IPS-20b (cell line): Measurements from ENCODE around the gene WNT1.

Experiments
- H3K27ac ChIP-seq: one replicate; pipeline ENCODE4 v1.5.1; 2013; ENCODE audit warnings: low read length
- H3K27me3 ChIP-seq: 2 replicates; pipeline ENCODE4 v1.6.1; 2013; ENCODE audit warnings: mild to moderate bottlenecking, low read length, inconsistent platforms; ENCODE audit not compliant: insufficient read depth
- H3K36me3 ChIP-seq: 2 replicates; pipeline ENCODE4 v1.6.1; 2013; ENCODE audit warnings: low read depth, mild to moderate bottlenecking, inconsistent platforms, low read length, moderate library complexity; ENCODE audit not compliant: insufficient read depth
- H3K4me1 ChIP-seq: 2 replicates; pipeline ENCODE4 v1.6.1; 2013; ENCODE audit warnings: mild to moderate bottlenecking, control low read depth, inconsistent platforms, low read length, moderate library complexity; ENCODE audit not compliant: insufficient read depth
- H3K4me3 ChIP-seq: 2 replicates; pipeline ENCODE4 v1.5.1; 2013; ENCODE audit warnings: mild to moderate bottlenecking, low read length, inconsistent platforms
- H3K9ac ChIP-seq: 2 replicates; pipeline ENCODE4 v1.6.1; 2013; ENCODE audit warnings: low read depth, mild to moderate bottlenecking, inconsistent platforms, low read length, moderate library complexity
- H3K9me3 ChIP-seq: 2 replicates; pipeline ENCODE4 v1.6.1; 2013; ENCODE audit warnings: mild to moderate bottlenecking, low read depth, low read length, inconsistent platforms; ENCODE audit not compliant: insufficient read depth

The WNT1 gene

GRCh38 chr12:48965298-48965838, 12.8 kb upstream of the WNT1 start:
- Histone ChIP-seq H3K9ac (peak overlapping the region; percentile 5; the same call in 1 of the 2 replicates), H3K4me3 (peak overlapping the region; percentile 23; the same call in 1 of the 2 replicates), H3K4me1 (peaks cover 37% of the 10 kb centered on the region), H3K36me3 (no peaks in the 10 kb centered on the region), H3K27me3 (peaks cover 49% of the 10 kb centered on the region), H3K9me3 (no peaks in the 10 kb centered on the region), H3K27ac (peak overlapping the region; percentile 3)

GRCh38 chr12:48966177-48966895, 11.8 kb upstream of the WNT1 start:
- no peak overlapping the region for H3K4me3 ChIP-seq
- H3K36me3 ChIP-seq = no peaks in the 10 kb centered on the region
- no peak overlapping the region for H3K27ac ChIP-seq
- peaks cover 58% of the 10 kb centered on the region for H3K27me3 ChIP-seq
- H3K4me1 ChIP-seq = peaks cover 43% of the 10 kb centered on the region
- H3K9me3 ChIP-seq = no peaks in the 10 kb centered on the region
- no peak overlapping the region for H3K9ac ChIP-seq

GRCh38 chr12:48967991-48968390, 10.1 kb upstream of the WNT1 start:
- no peaks in the 10 kb centered on the region for H3K36me3 ChIP-seq
- H3K9ac ChIP-seq = no peak overlapping the region
- no peak overlapping the region for H3K27ac ChIP-seq
- peaks cover 3% of the 10 kb centered on the region; the same call in 1 of the 2 replicates for H3K9me3 ChIP-seq
- peaks cover 75% of the 10 kb centered on the region for H3K27me3 ChIP-seq
- H3K4me1 ChIP-seq = peaks cover 43% of the 10 kb centered on the region
- H3K4me3 ChIP-seq = peak overlapping the region; percentile 65; the same call in 1 of the 2 replicates

GRCh38 chr12:48968467-48968866, 9.7 kb upstream of the WNT1 start:
- Histone ChIP-seq H3K9me3 (peaks cover 3% of the 10 kb centered on the region; the same call in 1 of the 2 replicates), H3K9ac (no peak overlapping the region), H3K27me3 (peaks cover 80% of the 10 kb centered on the region), H3K27ac (no peak overlapping the region), H3K36me3 (no peaks in the 10 kb centered on the region), H3K4me3 (peak overlapping the region; percentile 65; the same call in 1 of the 2 replicates), H3K4me1 (peaks cover 43% of the 10 kb centered on the region)

- Histone ChIP-seq H3K9me3 (peaks cover 3% of the 10 kb centered on the region; the same call in 1 of the 2 replicates), H3K27me3 (peaks cover 88% of the 10 kb centered on the region)
These were observed 8.9 kb upstream of the WNT1 start for GRCh38 chr12:48969160-48969771.

GRCh38 chr12:48969833-48970701, 8.1 kb upstream of the WNT1 start:
- Histone ChIP-seq H3K9ac (no peak overlapping the region), H3K9me3 (peaks cover 3% of the 10 kb centered on the region; the same call in 1 of the 2 replicates), H3K27me3 (peaks cover 96% of the 10 kb centered on the region), H3K36me3 (no peaks in the 10 kb centered on the region), H3K4me3 (peak overlapping the region; percentile 65), H3K4me1 (peaks cover 35% of the 10 kb centered on the region), H3K27ac (no peak overlapping the region)

More at GRCh38 chr12:48969160-48969771, 8.9 kb upstream of the WNT1 start:
- H3K36me3 ChIP-seq = no peaks in the 10 kb centered on the region
- peaks cover 43% of the 10 kb centered on the region for H3K4me1 ChIP-seq
- H3K9ac ChIP-seq = no peak overlapping the region
- no peak overlapping the region for H3K27ac ChIP-seq
- H3K4me3 ChIP-seq = peak overlapping the region; percentile 65; the same call in 1 of the 2 replicates

- peaks cover 3% of the 10 kb centered on the region; the same call in 1 of the 2 replicates for H3K9me3 ChIP-seq
- H3K4me3 ChIP-seq = peak overlapping the region; percentile 65
- no peak overlapping the region for H3K9ac ChIP-seq
These were observed 7.3 kb upstream of the WNT1 start for GRCh38 chr12:48970702-48971334.

GRCh38 chr12:48972213-48972951, 5.7 kb upstream of the WNT1 start:
- no peak overlapping the region for H3K9ac ChIP-seq

More at GRCh38 chr12:48970702-48971334, 7.3 kb upstream of the WNT1 start:
- Histone ChIP-seq H3K27me3 (peaks cover 99% of the 10 kb centered on the region), H3K4me1 (peaks cover 31% of the 10 kb centered on the region), H3K27ac (no peak overlapping the region), H3K36me3 (no peaks in the 10 kb centered on the region)

GRCh38 chr12:48972952-48973483, 5.1 kb upstream of the WNT1 start:
- no peak overlapping the region for H3K4me3 ChIP-seq
- H3K27ac ChIP-seq = no peak overlapping the region
- peaks cover 22% of the 10 kb centered on the region for H3K4me1 ChIP-seq
- H3K9me3 ChIP-seq = peaks cover 3% of the 10 kb centered on the region; the same call in 1 of the 2 replicates
- no peak overlapping the region for H3K9ac ChIP-seq
- H3K27me3 ChIP-seq = peaks cover 100% of the 10 kb centered on the region
- H3K36me3 ChIP-seq = no peaks in the 10 kb centered on the region

More at GRCh38 chr12:48972213-48972951, 5.7 kb upstream of the WNT1 start:
- H3K4me3 ChIP-seq = peak overlapping the region; percentile 65; the same call in 1 of the 2 replicates
- no peaks in the 10 kb centered on the region for H3K36me3 ChIP-seq
- H3K27me3 ChIP-seq = peaks cover 100% of the 10 kb centered on the region
- no peak overlapping the region for H3K27ac ChIP-seq
- H3K4me1 ChIP-seq = peaks cover 27% of the 10 kb centered on the region
- H3K9me3 ChIP-seq = peaks cover 3% of the 10 kb centered on the region; the same call in 1 of the 2 replicates

GRCh38 chr12:48973531-48973930, 4.6 kb upstream of the WNT1 start:
- peaks cover 3% of the 10 kb centered on the region; the same call in 1 of the 2 replicates for H3K9me3 ChIP-seq
- no peak overlapping the region for H3K4me3 ChIP-seq
- H3K27ac ChIP-seq = no peak overlapping the region
- no peaks in the 10 kb centered on the region for H3K36me3 ChIP-seq
- no peak overlapping the region for H3K9ac ChIP-seq
- peaks cover 100% of the 10 kb centered on the region for H3K27me3 ChIP-seq
- peaks cover 17% of the 10 kb centered on the region for H3K4me1 ChIP-seq
